Stimulated activated CD4-positive, alpha-beta T cell treated with anti-CD3 and anti-CD28 coated beads, Interleukin-15, amount 100 ng/mL, for 1 hour (primary cell): ENCODE measurements around the gene PRRC2C.

Experiments used
- DNase-seq, 2 donors: peaks; one replicate each; pipeline ENCODE4 v3.0.0-alpha.2; 2020; ENCODE audit warnings: low read depth in 1 of 2, low spot score in 1 of 2

The PRRC2C gene

GRCh38 chr1:171635661-171636060 is 150.3 kb downstream of the PRRC2C start:
- no peak for DNase-seq

DNA sequence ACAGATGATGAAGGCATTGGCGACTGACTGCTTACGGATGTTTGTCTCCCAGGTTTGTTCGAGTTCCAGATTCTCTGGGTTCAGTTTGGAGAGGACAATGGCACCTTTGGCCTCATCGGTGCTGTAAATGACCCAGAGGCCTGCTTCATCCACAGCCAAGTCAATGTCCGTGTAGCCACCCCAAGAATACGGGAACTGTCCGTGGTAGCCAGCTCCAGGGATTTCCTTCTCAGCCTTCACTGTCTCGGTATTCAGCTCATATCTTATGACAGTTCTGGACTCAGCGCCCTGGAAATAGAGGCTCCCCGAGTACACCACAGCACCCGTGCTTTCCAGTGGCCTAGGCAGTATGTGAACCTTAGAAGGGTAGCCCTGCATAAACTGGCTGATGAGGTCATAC is 150.8 kb downstream of the PRRC2C start:
- no peak for DNase-seq

DNA sequence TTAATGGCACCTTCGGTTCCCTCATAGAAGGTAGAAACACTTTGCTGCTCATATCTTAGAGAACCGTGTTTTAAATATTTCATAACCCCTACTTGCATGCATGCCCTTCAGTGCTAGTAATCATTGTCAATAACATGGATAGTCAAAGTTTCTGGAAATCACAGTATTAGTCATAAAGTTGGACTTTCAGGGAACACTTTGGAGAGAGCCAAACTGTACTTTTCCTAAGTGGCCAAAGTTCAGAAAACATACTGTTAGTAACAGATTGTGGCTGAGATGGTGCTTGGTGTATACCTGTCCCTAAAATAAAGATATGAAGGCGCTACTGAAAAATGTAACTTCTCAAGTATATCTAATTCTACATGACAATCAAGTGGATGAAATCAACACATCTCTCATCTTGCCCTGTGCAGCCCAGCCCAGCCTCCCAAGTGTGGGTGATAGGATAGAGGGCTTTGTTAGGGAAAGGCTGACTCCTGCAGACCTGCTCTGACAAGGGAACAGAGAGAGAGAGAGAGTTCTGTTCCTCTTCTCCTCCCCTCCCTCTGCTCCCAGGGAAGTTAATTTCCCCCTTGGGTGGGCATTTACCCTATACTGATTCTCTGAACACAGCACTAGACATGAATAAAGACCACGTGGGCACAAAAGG is 152.7 kb downstream of the PRRC2C start:
- no peak for DNase-seq

GRCh38 chr1:171640225-171640624 is 154.9 kb downstream of the PRRC2C start:
- DNase-seq, result no peak

DNA sequence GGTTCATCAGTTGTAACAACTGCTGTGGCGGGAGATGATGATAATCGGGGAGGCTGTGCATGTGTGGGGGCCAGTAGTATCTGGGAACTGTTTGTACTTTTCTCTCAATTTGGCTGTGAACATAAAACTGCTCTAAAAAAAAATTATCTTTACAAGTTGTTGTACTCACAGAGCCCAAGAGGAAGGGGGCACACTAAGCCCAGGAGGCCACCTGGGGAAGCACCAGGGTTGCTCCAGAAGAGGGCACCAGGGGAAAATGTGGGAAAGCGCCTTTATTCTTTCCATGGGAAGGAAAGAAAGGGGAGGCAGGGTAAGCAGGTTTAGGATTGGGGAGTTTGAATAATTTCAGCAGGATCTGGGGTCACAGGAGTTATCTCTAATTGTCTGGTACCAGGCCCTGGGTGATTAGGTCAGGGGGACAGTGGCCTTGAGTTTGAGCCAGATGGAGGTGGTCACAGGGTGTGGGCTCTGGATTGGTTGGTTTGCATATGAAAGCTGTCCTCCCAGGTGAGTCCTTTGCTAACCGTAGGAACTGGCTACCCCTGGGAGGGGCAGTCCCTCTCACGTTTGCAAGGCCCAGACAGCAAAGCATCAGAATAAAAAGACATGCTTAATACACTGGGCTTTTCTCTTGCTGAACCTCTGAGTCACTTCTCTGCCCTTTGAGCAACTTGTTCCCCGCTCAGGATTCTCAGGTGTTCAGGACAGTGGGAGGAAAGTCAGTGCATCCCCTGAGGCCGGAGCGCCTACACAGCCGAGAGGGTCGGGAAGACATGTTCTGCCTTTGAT is 155.9 kb downstream of the PRRC2C start:
- no peak for DNase-seq

DNA sequence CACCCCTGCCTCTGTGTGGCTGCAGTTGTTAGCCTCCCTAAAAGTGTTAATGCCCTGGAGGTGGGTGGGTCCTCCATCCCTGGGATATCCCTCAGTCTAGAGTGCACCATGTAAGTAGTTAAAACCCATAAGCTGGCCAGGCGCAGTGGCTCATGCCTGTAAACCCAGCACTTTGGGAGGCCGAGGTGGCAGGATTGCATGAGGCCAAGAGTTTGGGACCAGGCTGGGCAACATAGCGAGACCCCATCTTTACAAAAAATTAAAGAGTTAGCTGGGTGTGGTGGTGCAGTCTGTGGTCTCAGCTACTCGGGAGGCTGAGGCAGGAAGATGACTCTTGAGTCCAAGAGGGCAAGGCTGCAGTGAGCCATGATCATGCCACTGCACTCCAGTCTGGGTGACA is 156.9 kb downstream of the PRRC2C start:
- DNase-seq, result no peak
